WERI-Rb-1 (cell line): ENCODE results near the gene SH3D21.

ENCODE experiments used
- DNase-seq: peaks from one replicate; pipeline ENCODE4 v3.0.0-alpha.2; 2020
- H3K27ac ChIP-seq: fragments of 250-450 bp; sonication (Bioruptor Pico); 2 replicates; pipeline ENCODE4 v1.5.1; 2020; ENCODE audit warnings: mild to moderate bottlenecking, moderate library complexity
- H3K27me3 ChIP-seq: fragments of 250-450 bp; sonication (Bioruptor Pico); 2 replicates; pipeline ENCODE4 v1.5.1; 2021; ENCODE audit warnings: mild to moderate bottlenecking, low read depth, moderate library complexity; ENCODE audit not compliant: insufficient read depth, severe bottlenecking
- H3K36me3 ChIP-seq: fragments of 250-450 bp; sonication (Bioruptor Pico); 2 replicates; pipeline ENCODE4 v1.5.1; 2020; ENCODE audit warnings: mild to moderate bottlenecking, moderate library complexity
- H3K4me3 ChIP-seq: 2 replicates; pipeline ENCODE4 v1.5.1; 2011; ENCODE audit warnings: low read depth, mild to moderate bottlenecking, control low read depth, low read length
- H3K9me3 ChIP-seq: fragments of 250-450 bp; sonication (Bioruptor Pico); 2 replicates; pipeline ENCODE4 v1.5.1; 2021; ENCODE audit warnings: mild to moderate bottlenecking, moderate library complexity; ENCODE audit not compliant: severe bottlenecking
- CTCF ChIP-seq: IDR thresholded peaks from 2 replicates; pipeline ENCODE4 v1.5.1; 2011; ENCODE audit warnings: low read depth, mild to moderate bottlenecking, control low read depth, inconsistent platforms, low read length

Gene SH3D21

DNA sequence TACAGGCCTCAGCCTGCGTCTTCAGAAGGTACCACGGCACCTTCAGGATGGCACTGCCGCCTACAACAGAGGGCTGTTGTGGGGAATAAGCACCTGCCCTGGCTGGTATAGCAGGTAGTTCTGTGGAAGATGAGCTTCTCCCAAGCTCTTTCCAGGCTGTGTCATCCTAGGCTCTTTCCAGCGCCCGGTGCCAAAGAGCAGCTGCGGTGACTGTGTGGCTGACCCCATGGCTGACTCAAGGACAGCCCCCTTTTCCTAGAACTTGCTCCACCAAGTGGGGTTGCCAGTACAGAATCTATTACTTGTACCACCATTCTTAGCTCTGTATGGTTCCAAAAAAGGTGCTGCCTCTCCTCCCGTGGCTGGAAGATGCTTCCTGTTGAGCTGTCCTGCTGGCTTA, 39.2 kb downstream of the SH3D21 start:
- no peak for TF ChIP-seq CTCF
- H3K36me3 ChIP-seq, result peaks cover 35% of the 10 kb centered on the region
- H3K4me3 ChIP-seq, result no peak overlapping the region
- no peak overlapping the region for H3K27ac ChIP-seq
- no peaks in the 10 kb centered on the region for H3K9me3 ChIP-seq
- no peak for DNase-seq
- H3K27me3 ChIP-seq, result no peaks in the 10 kb centered on the region

DNA sequence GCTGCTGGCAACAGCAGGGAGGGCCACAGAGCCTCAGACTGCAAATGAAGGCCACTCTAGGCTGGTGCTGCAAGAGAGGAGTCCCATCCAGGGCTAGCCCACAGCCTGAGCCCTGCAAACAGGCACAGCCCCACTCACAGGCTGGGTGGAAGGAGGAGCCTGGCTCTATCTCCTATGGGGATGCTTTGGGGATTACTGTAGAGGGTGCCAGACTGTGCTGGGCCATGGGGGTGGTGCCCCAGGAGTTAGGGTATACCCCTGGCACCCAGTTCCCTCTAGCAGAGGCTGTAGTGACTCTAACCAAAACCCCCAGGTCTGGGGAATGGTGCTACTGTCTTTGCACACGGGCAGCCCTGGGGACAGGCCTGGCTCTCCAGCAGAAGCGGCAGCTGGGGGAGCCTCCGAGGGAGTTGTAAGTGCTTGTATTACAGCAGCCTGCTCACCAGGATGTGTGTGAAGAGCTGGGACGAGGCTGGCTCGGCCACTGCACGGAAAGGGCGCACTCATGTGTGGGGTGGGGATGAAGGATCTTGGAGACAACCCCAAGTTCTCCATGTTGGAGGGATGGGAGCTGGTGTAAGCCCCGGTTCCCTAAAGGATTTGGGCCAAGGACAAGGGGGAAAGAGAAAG, 40.7 kb downstream of the SH3D21 start:
- Histone ChIP-seq H3K27me3 (no peaks in the 10 kb centered on the region), H3K36me3 (peaks cover 35% of the 10 kb centered on the region), H3K9me3 (no peaks in the 10 kb centered on the region), H3K27ac (no peak overlapping the region), H3K4me3 (no peak overlapping the region)
- TF ChIP-seq CTCF, result no peak
- no peak for DNase-seq

- no peak for DNase-seq
- Histone ChIP-seq H3K9me3 (no peaks in the 10 kb centered on the region), H3K4me3 (no peak overlapping the region), H3K27ac (no peak overlapping the region), H3K27me3 (no peaks in the 10 kb centered on the region), H3K36me3 (peaks cover 35% of the 10 kb centered on the region)
- TF ChIP-seq CTCF, result no peak
Measured at GRCh38 chr1:36349241-36349671, 43.1 kb downstream of the SH3D21 start.

- Histone ChIP-seq H3K27ac (no peak overlapping the region), H3K4me3 (no peak overlapping the region), H3K36me3 (peaks cover 40% of the 10 kb centered on the region), H3K9me3 (no peaks in the 10 kb centered on the region), H3K27me3 (no peaks in the 10 kb centered on the region)
- TF ChIP-seq CTCF, result no peak
- no peak for DNase-seq
Measured at GRCh38 chr1:36349839-36350238, 43.7 kb downstream of the SH3D21 start.

- no peak overlapping the region for H3K27ac ChIP-seq
- H3K27me3 ChIP-seq, result no peaks in the 10 kb centered on the region
- peaks cover 42% of the 10 kb centered on the region for H3K36me3 ChIP-seq
- no peak overlapping the region for H3K4me3 ChIP-seq
- DNase-seq, result no peak
- no peak for TF ChIP-seq CTCF
- H3K9me3 ChIP-seq, result no peaks in the 10 kb centered on the region
Measured at GRCh38 chr1:36350659-36351226, 44.6 kb downstream of the SH3D21 start.
